AG04450 (cell line): ENCODE measurements around the gene ANXA8L1. TPM values are rescaled to one million over a fixed set of nuclear protein-coding genes. Genes with fewer than 3 reads are reported as not detected.
"Not testable (repeated sequence)": the region's sequence is repeated elsewhere in the genome, so short reads cannot be mapped to it uniquely, and the experiment has no call there.

ENCODE experiments used
- CTCF ChIA-PET: fragments of 300-600, 350-600 bp; formaldehyde crosslinking; extraction: SDS; loops from one replicate; lab custom pipeline; 2022; ENCODE audit warnings: antibody characterized with exemption, inconsistent platforms; lab: Charles Lee
- POLR2A ChIA-PET: fragments of 350-600 bp; formaldehyde crosslinking; extraction: SDS; loops from one replicate; lab custom pipeline; 2021; ENCODE audit warnings: antibody characterized with exemption, inconsistent platforms; lab: Yijun Ruan, JAX
- DNase-seq: peaks from one replicate; pipeline ENCODE4 v3.0.0-alpha.2; 2011; ENCODE audit warnings: low read depth, low spot score
- H3K27ac ChIP-seq: one replicate; pipeline ENCODE4 v1.5.1; 2012; ENCODE audit warnings: low read depth, low read length, control low read depth
- H3K27me3 ChIP-seq: one replicate; pipeline ENCODE4 v1.6.0; 2012; ENCODE audit warnings: low read length; ENCODE audit not compliant: control insufficient read depth, insufficient read depth
- H3K4me3 ChIP-seq: 2 replicates; pipeline ENCODE4 v1.5.1; 2011; ENCODE audit warnings: mild to moderate bottlenecking, low read depth, low read length, control low read depth
- H3K9me3 ChIP-seq: 2 replicates; pipeline ENCODE4 v1.5.1; 2012; ENCODE audit warnings: low read length; ENCODE audit not compliant: control insufficient read depth, insufficient read depth
- polyA minus RNA-seq: library from RNA; depleted of rRNA, polyadenylated mRNA; stranded (reverse); fragments of >200 nt; gene quantifications from 2 replicates; pipeline ENCODE4 v1.2.3, GENCODE V29; 2011; rRNA and poly(A)+ RNA removed
- polyA plus RNA-seq: library from polyadenylated mRNA; depleted of rRNA; stranded (reverse); fragments of >200 nt; gene quantifications from 2 replicates; pipeline ENCODE4 v1.2.3, GENCODE V29; 2011; rRNA removed
- TF ChIP-seq, protein P1 (sequence below): IDR thresholded peaks from 2 replicates; pipeline ENCODE4 v1.5.1; 2011; ENCODE audit warnings: low read depth, low read length, control low read depth, inconsistent platforms

Gene ANXA8L1, protein sequence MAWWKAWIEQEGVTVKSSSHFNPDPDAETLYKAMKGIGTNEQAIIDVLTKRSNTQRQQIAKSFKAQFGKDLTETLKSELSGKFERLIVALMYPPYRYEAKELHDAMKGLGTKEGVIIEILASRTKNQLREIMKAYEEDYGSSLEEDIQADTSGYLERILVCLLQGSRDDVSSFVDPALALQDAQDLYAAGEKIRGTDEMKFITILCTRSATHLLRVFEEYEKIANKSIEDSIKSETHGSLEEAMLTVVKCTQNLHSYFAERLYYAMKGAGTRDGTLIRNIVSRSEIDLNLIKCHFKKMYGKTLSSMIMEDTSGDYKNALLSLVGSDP
- 0.06 and 0.10 TPM in 2 replicates for polyA plus RNA-seq
- 0.22 TPM in 1 of 2 replicates, not detected in the other for polyA minus RNA-seq

DNA sequence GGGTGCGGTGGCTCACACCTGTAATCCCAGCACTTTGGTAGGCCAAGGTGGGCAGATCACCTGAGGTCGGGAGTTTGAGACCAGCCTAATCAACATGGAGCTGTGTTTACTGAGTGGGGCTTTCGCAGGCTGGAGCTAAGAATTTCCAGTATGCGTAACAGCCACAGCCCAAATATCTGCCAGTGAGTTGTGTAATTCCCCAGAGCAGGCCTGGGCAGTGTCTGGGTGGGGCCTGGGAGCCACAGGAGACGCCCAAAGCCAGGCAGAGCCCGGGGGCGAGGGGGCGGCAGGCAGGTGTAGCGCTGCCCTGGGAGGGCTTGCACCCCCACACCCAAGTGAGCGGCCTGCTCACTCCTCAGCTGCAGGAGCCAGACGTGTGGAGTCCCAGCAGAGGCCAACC lies at the start of gene ANXA8L1:
Gene ANXA8L1 (plus strand): TSS at position 371 of the 400 bp plus-strand sequence. CDS start 76 bp downstream, outside the sequence.
- H3K4me3 ChIP-seq, H3K27me3 ChIP-seq, CTCF ChIA-PET, H3K9me3 ChIP-seq, POLR2A ChIA-PET, DNase-seq, H3K27ac ChIP-seq: not testable (repeated sequence)

DNA sequence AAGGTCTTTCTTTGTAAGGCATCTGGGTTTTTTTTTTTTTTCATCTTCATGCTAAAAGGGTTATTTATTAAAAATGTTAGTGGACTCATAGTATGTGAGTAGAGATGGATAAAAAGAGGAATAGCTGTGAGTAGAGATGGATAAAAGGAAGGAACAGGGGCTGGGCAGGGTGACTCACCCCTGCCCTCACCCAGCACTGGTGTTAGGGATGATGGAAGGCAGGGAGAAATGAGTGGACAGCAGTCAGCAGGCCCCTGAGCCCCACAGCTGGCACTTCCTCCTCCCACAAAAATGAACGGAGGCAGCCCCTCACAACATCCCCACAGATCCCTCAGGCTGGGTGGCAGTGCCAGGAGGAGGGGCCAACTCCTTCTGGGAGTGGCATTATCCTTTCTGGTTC lies 49.5 kb upstream of the ANXA8L1 start:
- Histone ChIP-seq H3K27ac (no peak overlapping the region), H3K4me3 (no peak overlapping the region), H3K27me3 (no peaks in the 10 kb centered on the region), H3K9me3 (no peaks in the 10 kb centered on the region)
- TF ChIP-seq, protein P1, sequence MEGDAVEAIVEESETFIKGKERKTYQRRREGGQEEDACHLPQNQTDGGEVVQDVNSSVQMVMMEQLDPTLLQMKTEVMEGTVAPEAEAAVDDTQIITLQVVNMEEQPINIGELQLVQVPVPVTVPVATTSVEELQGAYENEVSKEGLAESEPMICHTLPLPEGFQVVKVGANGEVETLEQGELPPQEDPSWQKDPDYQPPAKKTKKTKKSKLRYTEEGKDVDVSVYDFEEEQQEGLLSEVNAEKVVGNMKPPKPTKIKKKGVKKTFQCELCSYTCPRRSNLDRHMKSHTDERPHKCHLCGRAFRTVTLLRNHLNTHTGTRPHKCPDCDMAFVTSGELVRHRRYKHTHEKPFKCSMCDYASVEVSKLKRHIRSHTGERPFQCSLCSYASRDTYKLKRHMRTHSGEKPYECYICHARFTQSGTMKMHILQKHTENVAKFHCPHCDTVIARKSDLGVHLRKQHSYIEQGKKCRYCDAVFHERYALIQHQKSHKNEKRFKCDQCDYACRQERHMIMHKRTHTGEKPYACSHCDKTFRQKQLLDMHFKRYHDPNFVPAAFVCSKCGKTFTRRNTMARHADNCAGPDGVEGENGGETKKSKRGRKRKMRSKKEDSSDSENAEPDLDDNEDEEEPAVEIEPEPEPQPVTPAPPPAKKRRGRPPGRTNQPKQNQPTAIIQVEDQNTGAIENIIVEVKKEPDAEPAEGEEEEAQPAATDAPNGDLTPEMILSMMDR: no peak
- ChIA-PET CTCF (interaction anchor here (0.9 kb wide), 1 partner anchor 83 kb away, joined by 5 read pairs; no protein-coding TSS in a partner anchor), POLR2A (no interaction called here)
- no peak for DNase-seq

DNA sequence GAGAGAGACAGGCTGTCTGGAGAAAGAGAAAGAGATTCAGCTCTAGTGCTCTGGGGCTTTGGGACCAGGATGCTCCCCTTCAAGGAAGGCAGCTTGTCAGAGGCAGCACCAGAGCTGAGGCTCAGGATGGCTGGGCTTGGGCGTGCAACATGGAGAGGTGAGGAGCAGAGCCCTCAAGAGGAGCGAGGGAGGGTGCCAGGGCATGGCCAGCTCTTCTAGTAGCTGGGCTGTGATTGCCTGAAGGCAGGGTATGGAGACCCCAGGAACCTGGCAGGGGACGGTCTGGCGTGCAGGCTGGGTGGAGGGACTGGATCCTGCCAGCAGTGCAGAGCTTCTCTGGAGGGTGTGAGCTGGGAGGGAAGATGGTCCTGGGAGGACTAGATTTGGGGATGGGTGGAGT lies 48.6 kb upstream of the ANXA8L1 start:
- TF ChIP-seq, protein P1: no peak
- Histone ChIP-seq H3K27me3 (no peaks in the 10 kb centered on the region), H3K4me3 (no peak overlapping the region), H3K9me3 (no peaks in the 10 kb centered on the region), H3K27ac (no peak overlapping the region)
- no peak for DNase-seq
- ChIA-PET POLR2A (no interaction called here), CTCF (no interaction called here)

DNA sequence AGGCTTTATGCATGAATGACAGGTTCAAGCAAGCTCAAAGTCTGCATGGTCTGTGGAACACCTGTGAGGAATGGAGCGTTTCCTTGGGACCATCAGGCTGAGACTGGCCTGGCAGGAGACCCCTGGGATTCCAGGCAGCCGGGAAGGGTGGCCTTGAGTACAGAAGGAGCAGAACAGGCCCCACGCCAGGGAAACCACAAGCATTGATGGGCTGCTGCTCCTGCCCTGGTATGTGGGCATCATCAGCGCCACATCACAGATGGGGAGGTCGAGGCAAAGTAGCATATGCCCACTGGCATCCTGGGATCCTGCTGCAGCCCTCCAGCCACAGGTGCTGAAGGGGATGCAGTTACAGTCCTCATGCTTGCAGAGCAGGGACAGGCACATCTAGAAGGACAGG lies 47.9 kb upstream of the ANXA8L1 start:
- no peak overlapping the region for H3K27ac ChIP-seq
- POLR2A ChIA-PET: no interaction called here
- no peaks in the 10 kb centered on the region for H3K9me3 ChIP-seq
- DNase-seq: no peak
- CTCF ChIA-PET: no interaction called here
- no peak overlapping the region for H3K4me3 ChIP-seq
- TF ChIP-seq, protein P1: no peak
- H3K27me3 ChIP-seq: no peaks in the 10 kb centered on the region

DNA sequence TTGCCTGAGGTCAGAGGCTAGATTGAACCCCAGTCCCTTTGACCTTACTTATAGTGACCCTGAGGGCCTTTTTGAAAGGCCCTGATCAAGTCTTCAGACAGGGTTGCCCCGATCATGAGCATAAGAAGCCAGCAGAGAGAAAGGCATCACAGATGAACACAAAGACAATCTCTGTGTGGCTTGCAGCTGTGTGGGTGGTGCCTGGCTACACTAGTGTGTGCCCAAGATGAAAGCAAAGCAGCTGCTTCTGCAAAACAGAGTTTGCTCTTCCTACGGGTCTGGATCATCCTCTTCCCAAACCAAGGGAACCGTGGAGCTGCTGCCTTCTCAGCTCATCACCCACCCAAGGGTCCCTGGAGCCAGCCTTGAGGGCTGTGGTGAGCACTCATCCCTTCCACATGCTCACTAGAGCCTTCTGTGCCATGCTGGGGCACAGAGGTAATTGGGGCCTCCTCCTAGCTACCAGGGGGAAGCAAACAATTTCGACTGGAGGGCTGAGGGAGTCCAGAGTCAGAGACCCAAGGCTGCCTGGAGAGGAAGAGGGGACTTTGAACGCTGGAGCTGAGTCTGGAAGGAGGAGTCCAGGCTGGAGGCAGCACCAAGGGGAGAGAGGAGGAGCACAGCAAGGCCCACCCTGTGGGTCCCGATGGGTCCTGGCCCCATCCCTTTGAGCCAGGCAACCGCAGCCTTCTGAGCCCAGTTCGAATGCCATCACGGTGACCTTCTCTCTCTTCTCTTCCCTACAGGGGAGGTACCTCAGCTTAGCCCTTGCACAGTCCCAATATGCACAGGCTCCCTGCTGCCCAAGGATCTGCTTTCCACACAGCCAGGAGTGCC lies 46.5 kb upstream of the ANXA8L1 start:
- TF ChIP-seq, protein P1: no peak
- ChIA-PET POLR2A (no interaction called here), CTCF (no interaction called here)
- no peaks in the 10 kb centered on the region for H3K27me3 ChIP-seq
- H3K4me3 ChIP-seq: no peak overlapping the region
- no peaks in the 10 kb centered on the region for H3K9me3 ChIP-seq
- no peak for DNase-seq
- no peak overlapping the region for H3K27ac ChIP-seq
